ENCODE results near the gene SAAL1.

SAAL1 gene

GRCh38 chr11:18067372-18067771 is 38.5 kb downstream of the SAAL1 start:
- H3K9me2 ChIP-seq (replicated peaks; ENCODE audit: insufficient read depth, low read length): no peaks in the 10 kb centered on the region
- no peak overlapping the region for H3K9ac ChIP-seq (ENCODE audit: low read length)
- no peak overlapping the region for H2AFZ ChIP-seq (ENCODE audit: low read depth, low read length, severe bottlenecking)
- no peak overlapping the region for H3K4me2 ChIP-seq (ENCODE audit: low read depth, low read length, poor library complexity, severe bottlenecking)
- H3K79me2 ChIP-seq (ENCODE audit: insufficient read depth, low read length): no peaks in the 10 kb centered on the region
- no peak overlapping the region for H3K4me3 ChIP-seq (ENCODE audit: insufficient read depth, low read length, poor library complexity, severe bottlenecking)
- no peaks in the 10 kb centered on the region for H4K20me1 ChIP-seq (ENCODE audit: low read depth, low read length)
- H3F3A ChIP-seq (ENCODE audit: insufficient read depth): no peaks in the 10 kb centered on the region
- TF ChIP-seq CTCF (IDR thresholded peaks at IDR 0.05; ENCODE audit: insufficient read depth, low read length, poor library complexity, severe bottlenecking): no peak
- no peak for TF ChIP-seq EZH2phosphoT487 (conservative IDR thresholded peaks at IDR 0.05; ENCODE audit: low read length)
- no peaks in the 10 kb centered on the region for H3K9me3 ChIP-seq (ENCODE audit: insufficient read depth, low read length)
- H3K27me3 ChIP-seq (ENCODE audit: low read length): no peaks in the 10 kb centered on the region
- no peaks in the 10 kb centered on the region for H3K36me3 ChIP-seq (ENCODE audit: low read length)
- no peak overlapping the region for H3K27ac ChIP-seq (ENCODE audit: low read depth, low read length)

- Histone ChIP-seq H3K9me3 (ENCODE audit: insufficient read depth, low read length) (no peaks in the 10 kb centered on the region), H3K27ac (ENCODE audit: low read depth, low read length) (no peak overlapping the region), H3K27me3 (ENCODE audit: low read length) (no peaks in the 10 kb centered on the region), H3K36me3 (ENCODE audit: low read length) (no peaks in the 10 kb centered on the region), H3K4me2 (ENCODE audit: low read depth, low read length, poor library complexity, severe bottlenecking) (no peak overlapping the region), H3K79me2 (ENCODE audit: insufficient read depth, low read length) (no peaks in the 10 kb centered on the region), H2AFZ (ENCODE audit: low read depth, low read length, severe bottlenecking) (no peak overlapping the region), H4K20me1 (ENCODE audit: low read depth, low read length) (no peaks in the 10 kb centered on the region), H3F3A (ENCODE audit: insufficient read depth) (no peaks in the 10 kb centered on the region), H3K9me2 (replicated peaks; ENCODE audit: insufficient read depth, low read length) (no peaks in the 10 kb centered on the region), H3K4me3 (ENCODE audit: insufficient read depth, low read length, poor library complexity, severe bottlenecking) (no peak overlapping the region), H3K9ac (ENCODE audit: low read length) (no peak overlapping the region)
- no peak for TF ChIP-seq CTCF (IDR thresholded peaks at IDR 0.05; ENCODE audit: insufficient read depth, low read length, poor library complexity, severe bottlenecking)
- TF ChIP-seq EZH2phosphoT487 (conservative IDR thresholded peaks at IDR 0.05; ENCODE audit: low read length): no peak
Observed at GRCh38 chr11:18066626-18067025, 39.3 kb downstream of the SAAL1 start.

- no peaks in the 10 kb centered on the region for H3K9me3 ChIP-seq (ENCODE audit: insufficient read depth, low read length)
- no peak overlapping the region for H3K27ac ChIP-seq (ENCODE audit: low read depth, low read length)
- H3K27me3 ChIP-seq (ENCODE audit: low read length): no peaks in the 10 kb centered on the region
- H3F3A ChIP-seq (ENCODE audit: insufficient read depth): no peaks in the 10 kb centered on the region
- H3K9me2 ChIP-seq (replicated peaks; ENCODE audit: insufficient read depth, low read length): no peaks in the 10 kb centered on the region
- H3K4me2 ChIP-seq (ENCODE audit: low read depth, low read length, poor library complexity, severe bottlenecking): no peak overlapping the region
- no peak overlapping the region for H3K4me3 ChIP-seq (ENCODE audit: insufficient read depth, low read length, poor library complexity, severe bottlenecking)
- no peaks in the 10 kb centered on the region for H3K36me3 ChIP-seq (ENCODE audit: low read length)
- no peak overlapping the region for H2AFZ ChIP-seq (ENCODE audit: low read depth, low read length, severe bottlenecking)
- H3K79me2 ChIP-seq (ENCODE audit: insufficient read depth, low read length): no peaks in the 10 kb centered on the region
- H3K9ac ChIP-seq (ENCODE audit: low read length): no peak overlapping the region
- no peak for TF ChIP-seq EZH2phosphoT487 (conservative IDR thresholded peaks at IDR 0.05; ENCODE audit: low read length)
- TF ChIP-seq CTCF (IDR thresholded peaks at IDR 0.05; ENCODE audit: insufficient read depth, low read length, poor library complexity, severe bottlenecking): no peak
- H4K20me1 ChIP-seq (ENCODE audit: low read depth, low read length): no peaks in the 10 kb centered on the region
Observed at GRCh38 chr11:18065572-18065971, 40.3 kb downstream of the SAAL1 start.

Measured in SU-DHL-6 (cell line).